ENCODE data around the gene SATL1.
"Not testable (repeated sequence)": the region's sequence is repeated elsewhere in the genome, so short reads cannot be mapped to it uniquely, and the experiment has no call there.

The SATL1 gene

GRCh38 chrX:85109235-85109634, 134.3 kb downstream of the SATL1 start:
- DNase-seq: no peak

- DNase-seq: no peak
These were observed 135.4 kb downstream of the SATL1 start for GRCh38 chrX:85108165-85108564.

DNA sequence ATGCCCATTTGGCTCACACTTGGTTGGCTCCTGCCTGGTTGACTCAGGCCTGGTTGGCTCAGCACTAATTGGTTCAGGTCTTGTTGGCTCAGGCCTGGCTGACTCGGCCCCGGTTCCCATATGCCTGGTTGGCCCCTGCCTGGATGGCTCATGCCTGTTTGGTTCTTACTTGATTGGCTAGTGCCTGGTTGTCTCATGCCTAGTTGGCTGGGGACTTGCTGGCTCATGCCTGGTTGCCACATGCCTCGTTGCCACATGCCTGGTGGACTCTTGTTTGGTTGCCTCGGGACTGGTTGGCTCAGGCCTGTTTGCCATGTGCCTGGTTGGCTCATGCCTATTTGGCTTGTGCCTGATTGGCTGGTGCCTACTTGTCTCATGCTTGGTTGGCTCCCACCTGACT, 136.2 kb downstream of the SATL1 start:
- DNase-seq: no peak

GRCh38 chrX:85089321-85089840, 154.2 kb downstream of the SATL1 start:
- no peak for DNase-seq

DNA sequence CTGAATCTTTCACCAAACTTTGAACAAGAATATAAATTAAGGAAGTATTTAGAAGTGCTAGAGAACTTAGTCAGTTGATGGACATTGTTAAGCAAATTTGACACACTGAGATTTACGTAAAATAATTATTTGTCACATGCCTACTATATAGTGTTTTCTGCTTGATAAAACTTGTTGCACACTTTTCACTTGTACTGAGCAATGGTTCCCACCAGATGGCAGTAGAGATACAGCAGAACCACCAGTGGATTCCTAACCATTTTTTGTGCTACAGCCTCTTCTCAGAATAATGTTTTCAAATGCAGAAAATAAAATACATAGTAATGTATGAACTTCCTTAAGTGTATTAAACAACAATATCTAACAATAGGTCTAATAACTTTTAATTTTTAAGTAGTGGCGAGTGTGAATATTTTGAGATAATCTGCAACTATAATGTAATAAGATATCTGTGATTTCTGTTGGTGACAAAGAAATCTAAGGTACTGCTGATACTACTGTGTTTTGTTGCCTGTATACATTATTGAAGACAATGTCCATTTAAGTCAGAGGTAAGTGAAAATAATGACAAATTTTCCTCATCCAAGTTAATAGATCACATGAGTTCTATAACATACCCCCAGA, 158.7 kb downstream of the SATL1 start:
- peak; percentile 42 for DNase-seq

- not testable (repeated sequence) for DNase-seq
These were observed 166.3 kb downstream of the SATL1 start for GRCh38 chrX:85077247-85077646.

DNA sequence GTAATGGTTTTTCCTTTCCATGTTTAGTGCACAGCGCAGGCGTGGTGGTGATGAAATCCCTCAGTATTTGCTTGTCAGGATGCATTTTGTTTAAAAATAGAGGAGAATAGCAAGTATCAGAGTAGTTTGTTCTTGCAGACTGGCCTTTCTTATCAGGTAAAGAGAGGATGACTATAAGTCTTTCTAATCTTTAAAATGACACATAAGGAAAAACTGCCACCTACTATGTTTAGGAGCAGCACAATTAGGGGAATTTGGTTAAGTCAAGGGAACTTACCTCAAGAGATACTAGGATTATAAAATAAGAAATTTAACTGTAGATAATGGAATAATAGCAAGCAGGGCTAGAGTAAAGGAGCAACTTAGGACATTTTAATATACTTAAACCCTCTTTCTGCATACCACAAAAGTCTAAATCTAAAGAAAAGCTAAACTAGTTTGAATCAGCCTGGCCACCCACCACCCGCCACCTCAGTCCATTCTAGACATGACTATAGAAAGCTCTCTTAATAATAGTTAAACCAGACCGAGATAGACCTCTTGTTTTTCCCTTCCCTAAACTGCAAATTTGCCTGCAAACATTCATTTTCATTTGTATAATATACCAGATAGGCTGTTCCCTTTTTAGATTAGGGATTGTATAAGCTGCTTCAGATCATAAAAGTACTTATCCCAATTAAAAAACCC, 177.9 kb downstream of the SATL1 start:
- DNase-seq: no peak

DNA sequence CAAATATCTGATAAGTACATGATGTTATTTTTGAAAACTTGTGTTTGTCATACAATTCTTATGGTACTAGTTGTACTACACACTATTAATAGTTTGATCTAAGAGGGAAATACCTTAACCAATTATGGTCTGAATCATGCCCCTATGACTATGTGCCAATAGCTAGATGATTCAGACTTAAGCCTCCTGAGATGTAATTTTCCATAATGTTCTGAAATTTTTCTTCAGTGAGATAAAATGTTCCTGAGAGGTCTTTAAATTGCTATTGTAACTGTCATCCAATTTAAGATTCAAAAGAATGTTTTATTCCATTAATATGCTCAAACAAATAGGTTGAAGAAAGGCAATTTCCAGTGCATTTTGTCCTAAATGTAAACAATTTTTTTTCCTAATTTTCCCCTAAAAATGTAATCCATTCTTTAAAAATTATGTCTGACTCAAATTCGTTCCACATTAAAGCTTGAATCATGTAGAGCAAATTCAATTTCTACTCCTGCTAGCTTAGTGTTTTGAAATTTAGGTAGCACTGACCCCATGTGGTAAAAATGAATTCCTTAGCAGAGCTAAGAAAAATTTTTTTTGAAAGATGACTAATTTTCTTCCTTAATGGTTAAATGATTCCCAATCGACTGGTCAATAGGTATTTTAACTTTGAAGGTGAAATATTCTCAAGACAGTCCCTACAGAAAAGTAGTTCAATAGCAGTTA, 190.8 kb downstream of the SATL1 start:
- no peak for DNase-seq

GRCh38 chrX:85052205-85052604, 191.4 kb downstream of the SATL1 start:
- no peak for DNase-seq

DNA sequence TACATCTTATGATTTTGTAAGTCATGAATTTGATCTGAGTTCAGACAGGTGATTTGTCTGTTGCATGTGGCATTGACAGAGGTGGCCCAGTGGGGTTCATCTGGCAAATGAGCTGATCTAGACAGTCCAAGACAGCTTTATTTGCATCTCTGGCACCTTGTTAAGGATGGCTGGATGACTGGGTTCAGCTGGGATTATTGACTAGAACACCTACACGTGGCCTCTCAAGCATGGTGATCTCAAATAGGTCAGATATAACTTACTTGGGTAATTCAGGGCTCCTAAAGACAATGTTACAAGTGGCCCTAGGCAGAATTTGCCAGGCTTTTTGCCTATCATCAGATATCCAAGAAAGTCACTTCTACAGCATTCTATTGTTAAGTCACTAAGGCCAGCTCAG, 192.0 kb downstream of the SATL1 start:
- no peak for DNase-seq
